GM19239 (cell line): Measurements from ENCODE around the gene OTX1.
"Not testable (repeated sequence)": the region's sequence is repeated elsewhere in the genome, so short reads cannot be mapped to it uniquely, and the experiment has no call there.

Experiments used
- DNase-seq: peaks from one replicate; pipeline ENCODE4 v3.0.0; 2011; ENCODE audit warnings: low spot score; ENCODE audit not compliant: insufficient read length
- FAIRE-seq: peaks from 2 replicates; lab custom pipeline; 2011; peaks lifted over from hg19 to GRCh38; lab: Jason Lieb, UNC

Gene OTX1

GRCh38 chr2:63050334-63051041, at the start of gene OTX1:
TSS of gene OTX1 (plus strand) at chr2:63050830. CDS start at chr2:63052991, 2,161 bp downstream.
- peak; percentile 59 for DNase-seq
- peak; percentile 53 for FAIRE-seq

- DNase-seq (no peak), FAIRE-seq (no peak)
These were observed 49.1 kb upstream of the OTX1 start for GRCh38 chr2:63001576-63001975.

GRCh38 chr2:63003351-63003750, 47.3 kb upstream of the OTX1 start:
- FAIRE-seq, result no peak
- no peak for DNase-seq

- no peak for FAIRE-seq
These were observed 42.7 kb upstream of the OTX1 start for GRCh38 chr2:63007813-63008458.

GRCh38 chr2:63008838-63009237, 41.8 kb upstream of the OTX1 start:
- no peak for DNase-seq
- no peak for FAIRE-seq

More at GRCh38 chr2:63007813-63008458, 42.7 kb upstream of the OTX1 start:
- no peak for DNase-seq

GRCh38 chr2:63009490-63009889, 41.1 kb upstream of the OTX1 start:
- FAIRE-seq, result no peak

GRCh38 chr2:63012541-63012940, 38.1 kb upstream of the OTX1 start:
- no peak for FAIRE-seq
- no peak for DNase-seq

More at GRCh38 chr2:63009490-63009889, 41.1 kb upstream of the OTX1 start:
- DNase-seq, result no peak

- DNase-seq (no peak), FAIRE-seq (peak; percentile 33)
These were observed 37.2 kb upstream of the OTX1 start for GRCh38 chr2:63013438-63013837.

- DNase-seq (no peak), FAIRE-seq (no peak)
These were observed 35.2 kb upstream of the OTX1 start for GRCh38 chr2:63015389-63015788.

GRCh38 chr2:63018439-63018838, 32.2 kb upstream of the OTX1 start:
- FAIRE-seq (no peak), DNase-seq (no peak)

GRCh38 chr2:63019686-63020085, 30.9 kb upstream of the OTX1 start:
- not testable (repeated sequence) for FAIRE-seq

GRCh38 chr2:63023444-63023843, 27.2 kb upstream of the OTX1 start:
- no peak for DNase-seq
- FAIRE-seq, result no peak

More at GRCh38 chr2:63019686-63020085, 30.9 kb upstream of the OTX1 start:
- not testable (repeated sequence) for DNase-seq

GRCh38 chr2:63027220-63027619, 23.4 kb upstream of the OTX1 start:
- no peak for DNase-seq
- FAIRE-seq, result no peak

GRCh38 chr2:63029058-63029457, 21.6 kb upstream of the OTX1 start:
- FAIRE-seq, result no peak
- DNase-seq, result no peak

GRCh38 chr2:63034526-63034925, 16.1 kb upstream of the OTX1 start:
- FAIRE-seq, result no peak

GRCh38 chr2:63035169-63035568, 15.5 kb upstream of the OTX1 start:
- DNase-seq (no peak), FAIRE-seq (no peak)

More at GRCh38 chr2:63034526-63034925, 16.1 kb upstream of the OTX1 start:
- DNase-seq, result no peak

GRCh38 chr2:63035660-63036059, 15.0 kb upstream of the OTX1 start:
- FAIRE-seq, result no peak

GRCh38 chr2:63038034-63038433, 12.6 kb upstream of the OTX1 start:
- FAIRE-seq, result no peak
- DNase-seq, result no peak

More at GRCh38 chr2:63035660-63036059, 15.0 kb upstream of the OTX1 start:
- no peak for DNase-seq

GRCh38 chr2:63040586-63040985, 10.0 kb upstream of the OTX1 start:
- DNase-seq (no peak), FAIRE-seq (no peak)

GRCh38 chr2:63041592-63041991, 9.0 kb upstream of the OTX1 start:
- FAIRE-seq (peak; percentile 28), DNase-seq (no peak)
